ENCODE results near the gene RYR3. TPM values are rescaled to one million over a fixed set of nuclear protein-coding genes. Genes with fewer than 3 reads are reported as not detected.

RYR3 gene
- total and polyA plus RNA-seq, 9 donors = 11.9 to 48.1 (median 33.2) TPM

GRCh38 chr15:33621141-33621540, 310.4 kb downstream of the RYR3 start:
- H3K36me3 ChIP-seq (ENCODE audit: control insufficient read depth, insufficient read depth, low read length) = peaks cover 3% of the 10 kb centered on the region
- H3K9me3 ChIP-seq (replicated peaks; ENCODE audit: control insufficient read depth, low read depth, low read length) = no peaks in the 10 kb centered on the region
- H3K4me1 ChIP-seq (ENCODE audit: control insufficient read depth, insufficient read depth, low read length) = no peaks in the 10 kb centered on the region
- no peak for DNase-seq
- H3K27me3 ChIP-seq (ENCODE audit: control insufficient read depth, insufficient read depth, low read length) = no peaks in the 10 kb centered on the region
- no peak overlapping the region for H3K4me3 ChIP-seq (ENCODE audit: low read length)
- H3K27ac ChIP-seq (ENCODE audit: low read length) = no peak overlapping the region

- H3K27me3 ChIP-seq (ENCODE audit: control insufficient read depth, insufficient read depth, low read length) = no peaks in the 10 kb centered on the region
- 43% methylated on average over 1 of the region's 7 CpGs for WGBS (ENCODE audit: insufficient coverage)
- no peaks in the 10 kb centered on the region for H3K4me1 ChIP-seq (ENCODE audit: control insufficient read depth, insufficient read depth, low read length)
- DNase-seq = no peak
- H3K27ac ChIP-seq (ENCODE audit: low read length) = no peak overlapping the region
- no peak overlapping the region for H3K4me3 ChIP-seq (ENCODE audit: low read length)
- no peaks in the 10 kb centered on the region for H3K9me3 ChIP-seq (replicated peaks; ENCODE audit: control insufficient read depth, low read depth, low read length)
- H3K36me3 ChIP-seq (ENCODE audit: control insufficient read depth, insufficient read depth, low read length) = peaks cover 3% of the 10 kb centered on the region
Observed at GRCh38 chr15:33623010-33623409, 312.2 kb downstream of the RYR3 start.

- Histone ChIP-seq H3K4me3 (ENCODE audit: low read length) (no peak overlapping the region), H3K4me1 (ENCODE audit: control insufficient read depth, insufficient read depth, low read length) (no peaks in the 10 kb centered on the region), H3K9me3 (replicated peaks; ENCODE audit: control insufficient read depth, low read depth, low read length) (no peaks in the 10 kb centered on the region), H3K27ac (ENCODE audit: low read length) (no peak overlapping the region), H3K27me3 (ENCODE audit: control insufficient read depth, insufficient read depth, low read length) (no peaks in the 10 kb centered on the region), H3K36me3 (ENCODE audit: control insufficient read depth, insufficient read depth, low read length) (peaks cover 3% of the 10 kb centered on the region)
- DNase-seq = no peak
- WGBS (ENCODE audit: insufficient coverage) = 70% methylated on average over 2 of the region's 3 CpGs
Observed at GRCh38 chr15:33624439-33624838, 313.7 kb downstream of the RYR3 start.

- H3K4me3 ChIP-seq (ENCODE audit: low read length) = no peak overlapping the region
- H3K27me3 ChIP-seq (ENCODE audit: control insufficient read depth, insufficient read depth, low read length) = no peaks in the 10 kb centered on the region
- 92% methylated on average over 3 of the region's 4 CpGs for WGBS (ENCODE audit: insufficient coverage)
- no peak overlapping the region for H3K27ac ChIP-seq (ENCODE audit: low read length)
- no peaks in the 10 kb centered on the region for H3K9me3 ChIP-seq (replicated peaks; ENCODE audit: control insufficient read depth, low read depth, low read length)
- DNase-seq = no peak
- peaks cover 14% of the 10 kb centered on the region for H3K36me3 ChIP-seq (ENCODE audit: control insufficient read depth, insufficient read depth, low read length)
- no peaks in the 10 kb centered on the region for H3K4me1 ChIP-seq (ENCODE audit: control insufficient read depth, insufficient read depth, low read length)
Observed at GRCh38 chr15:33629647-33630046, 318.9 kb downstream of the RYR3 start.

GRCh38 chr15:33636234-33636633, 325.5 kb downstream of the RYR3 start:
- Histone ChIP-seq H3K27ac (ENCODE audit: low read length) (no peak overlapping the region), H3K4me3 (ENCODE audit: low read length) (no peak overlapping the region), H3K27me3 (ENCODE audit: control insufficient read depth, insufficient read depth, low read length) (no peaks in the 10 kb centered on the region), H3K36me3 (ENCODE audit: control insufficient read depth, insufficient read depth, low read length) (peaks cover 15% of the 10 kb centered on the region), H3K9me3 (replicated peaks; ENCODE audit: control insufficient read depth, low read depth, low read length) (no peaks in the 10 kb centered on the region), H3K4me1 (ENCODE audit: control insufficient read depth, insufficient read depth, low read length) (no peaks in the 10 kb centered on the region)
- WGBS (ENCODE audit: insufficient coverage) = 96% methylated on average over 4 of the region's 7 CpGs
- no peak for DNase-seq

GRCh38 chr15:33636958-33637357, 326.2 kb downstream of the RYR3 start:
- H3K27me3 ChIP-seq (ENCODE audit: control insufficient read depth, insufficient read depth, low read length) = no peaks in the 10 kb centered on the region
- no CpG with 5 or more reads among the region's 1 CpG for WGBS (ENCODE audit: insufficient coverage)
- H3K9me3 ChIP-seq (replicated peaks; ENCODE audit: control insufficient read depth, low read depth, low read length) = no peaks in the 10 kb centered on the region
- no peaks in the 10 kb centered on the region for H3K4me1 ChIP-seq (ENCODE audit: control insufficient read depth, insufficient read depth, low read length)
- H3K36me3 ChIP-seq (ENCODE audit: control insufficient read depth, insufficient read depth, low read length) = peaks cover 12% of the 10 kb centered on the region
- no peak overlapping the region for H3K27ac ChIP-seq (ENCODE audit: low read length)
- DNase-seq = no peak
- no peak overlapping the region for H3K4me3 ChIP-seq (ENCODE audit: low read length)

GRCh38 chr15:33638453-33638852, 327.7 kb downstream of the RYR3 start:
- Histone ChIP-seq H3K4me1 (ENCODE audit: control insufficient read depth, insufficient read depth, low read length) (no peaks in the 10 kb centered on the region), H3K36me3 (ENCODE audit: control insufficient read depth, insufficient read depth, low read length) (peaks cover 7% of the 10 kb centered on the region), H3K4me3 (ENCODE audit: low read length) (no peak overlapping the region), H3K27me3 (ENCODE audit: control insufficient read depth, insufficient read depth, low read length) (no peaks in the 10 kb centered on the region), H3K27ac (ENCODE audit: low read length) (no peak overlapping the region), H3K9me3 (replicated peaks; ENCODE audit: control insufficient read depth, low read depth, low read length) (no peaks in the 10 kb centered on the region)
- no peak for DNase-seq
- 72% methylated on average over 2 of the region's 2 CpGs for WGBS (ENCODE audit: insufficient coverage)

GRCh38 chr15:33639051-33639450, 328.3 kb downstream of the RYR3 start:
- 57% methylated on average over 1 of the region's 4 CpGs for WGBS (ENCODE audit: insufficient coverage)
- H3K27me3 ChIP-seq (ENCODE audit: control insufficient read depth, insufficient read depth, low read length) = no peaks in the 10 kb centered on the region
- H3K9me3 ChIP-seq (replicated peaks; ENCODE audit: control insufficient read depth, low read depth, low read length) = no peaks in the 10 kb centered on the region
- no peak for DNase-seq
- no peak overlapping the region for H3K27ac ChIP-seq (ENCODE audit: low read length)
- peaks cover 7% of the 10 kb centered on the region for H3K36me3 ChIP-seq (ENCODE audit: control insufficient read depth, insufficient read depth, low read length)
- H3K4me3 ChIP-seq (ENCODE audit: low read length) = no peak overlapping the region
- no peaks in the 10 kb centered on the region for H3K4me1 ChIP-seq (ENCODE audit: control insufficient read depth, insufficient read depth, low read length)

GRCh38 chr15:33639456-33639855, 328.7 kb downstream of the RYR3 start:
- Histone ChIP-seq H3K27me3 (ENCODE audit: control insufficient read depth, insufficient read depth, low read length) (no peaks in the 10 kb centered on the region), H3K4me3 (ENCODE audit: low read length) (no peak overlapping the region), H3K4me1 (ENCODE audit: control insufficient read depth, insufficient read depth, low read length) (no peaks in the 10 kb centered on the region), H3K27ac (ENCODE audit: low read length) (no peak overlapping the region), H3K36me3 (ENCODE audit: control insufficient read depth, insufficient read depth, low read length) (peaks cover 7% of the 10 kb centered on the region), H3K9me3 (replicated peaks; ENCODE audit: control insufficient read depth, low read depth, low read length) (no peaks in the 10 kb centered on the region)
- DNase-seq = no peak
- no CpG with 5 or more reads among the region's 4 CpGs for WGBS (ENCODE audit: insufficient coverage)

GRCh38 chr15:33639978-33640377, 329.2 kb downstream of the RYR3 start:
- no peaks in the 10 kb centered on the region for H3K4me1 ChIP-seq (ENCODE audit: control insufficient read depth, insufficient read depth, low read length)

GRCh38 chr15:33641069-33641468, 330.3 kb downstream of the RYR3 start:
- H3K27ac ChIP-seq (ENCODE audit: low read length) = no peak overlapping the region
- no peak overlapping the region for H3K4me3 ChIP-seq (ENCODE audit: low read length)
- no peaks in the 10 kb centered on the region for H3K9me3 ChIP-seq (replicated peaks; ENCODE audit: control insufficient read depth, low read depth, low read length)
- H3K36me3 ChIP-seq (ENCODE audit: control insufficient read depth, insufficient read depth, low read length) = peaks cover 5% of the 10 kb centered on the region
- DNase-seq = no peak
- WGBS (ENCODE audit: insufficient coverage) = 60% methylated on average over 4 of the region's 4 CpGs
- no peaks in the 10 kb centered on the region for H3K4me1 ChIP-seq (ENCODE audit: control insufficient read depth, insufficient read depth, low read length)
- H3K27me3 ChIP-seq (ENCODE audit: control insufficient read depth, insufficient read depth, low read length) = no peaks in the 10 kb centered on the region

More at GRCh38 chr15:33639978-33640377, 329.2 kb downstream of the RYR3 start:
- 23% methylated on average over 5 of the region's 6 CpGs for WGBS (ENCODE audit: insufficient coverage)
- Histone ChIP-seq H3K27ac (ENCODE audit: low read length) (no peak overlapping the region), H3K36me3 (ENCODE audit: control insufficient read depth, insufficient read depth, low read length) (peaks cover 7% of the 10 kb centered on the region), H3K27me3 (ENCODE audit: control insufficient read depth, insufficient read depth, low read length) (no peaks in the 10 kb centered on the region), H3K9me3 (replicated peaks; ENCODE audit: control insufficient read depth, low read depth, low read length) (no peaks in the 10 kb centered on the region), H3K4me3 (ENCODE audit: low read length) (no peak overlapping the region)
- peak; percentile 9 for DNase-seq
